Pancreas (tissue), 10 donors: ENCODE data around the gene MYT1. TPM values are rescaled to one million over a fixed set of nuclear protein-coding genes. Genes with fewer than 3 reads are reported as not detected.
A peak's percentile ranks its signal among the peaks of the same experiment; 100 is the strongest.

Experiments used
- ATAC-seq, 4 donors: fragments of 200-7000 bp; cut with Tn5 transposase; one replicate each; pipeline versions ENCODE4 v1.8.0 to v1.9.1; 2020; ENCODE audit warnings: mild to moderate bottlenecking in 4 of 4, moderate library complexity in 4 of 4
- DNase-seq, 6 donors: peaks; one replicate each; pipeline ENCODE4 v3.0.0-alpha.2; 2020
- FAIRE-seq: peaks from 2 replicates; lab custom pipeline; 2012; peaks lifted over from hg19 to GRCh38; lab: Jason Lieb, UNC
- H3K27ac ChIP-seq, 4 donors: fragments of 200-600 bp; sonication (generic); 1 replicate in 3 of 4; 2 replicates in 1 of 4; pipeline versions ENCODE4 v1.5.0 to v1.8.0; 2020
- H3K27me3 ChIP-seq, 4 donors: fragments of 200-600 bp; one replicate each; pipeline ENCODE4 v1.8.0; 2021
- H3K36me3 ChIP-seq, 3 donors: fragments of 200-600 bp; sonication (generic) in 1 of 3; one replicate each; pipeline versions ENCODE4 v1.5.0 to v1.8.0; 2020 to 2021
- H3K4me1 ChIP-seq, 3 donors: fragments of 200-600 bp; one replicate each; pipeline ENCODE4 v1.8.0; 2021
- H3K4me3 ChIP-seq, 4 donors: fragments of 200-600 bp; sonication (generic) in 2 of 4; one replicate each; pipeline versions ENCODE4 v1.5.0 to v1.8.0; 2020 to 2021
- H3K9me3 ChIP-seq, 4 donors: fragments of 200-600 bp; one replicate each; pipeline ENCODE4 v1.8.0; 2021
- CTCF ChIP-seq, 4 donors: fragments of 200-600 bp; sonication (generic) in 3 of 4; IDR thresholded peaks; one replicate each; pipeline versions ENCODE4 v1.5.0 to v1.8.0; 2021; ENCODE audit warnings: antibody characterized with exemption in 4 of 4
- WGBS, 2 donors: extraction: QIAGEN DNeasy Blood & Tissue Kit; methylation state at CpG; one replicate each; pipeline ENCODE4 v1.1.7; 2013; 5-methylcytosine and 5-hydroxymethylcytosine counted together
- intact Hi-C, 3 donors: fragments of 100-400 bp; cut with DNase I; formaldehyde crosslinking; loops; one replicate each; pipeline versions ENCODE4 v1.11.1 to v1.14.2; 2022
- polyA plus RNA-seq, 2 donors: library from polyadenylated mRNA; stranded (reverse); fragments of 200-250 nt; gene quantifications; one replicate each; pipeline ENCODE4 v1.2.3, GENCODE V29; 2013
- total RNA-seq, 6 donors: library from RNA; stranded (reverse); fragmentation: NEBNext Ultra II Directional in 4 of 6; extraction: Animal tissue kit (Norgen Biotek cat#: 25700) in 4 of 6; gene quantifications; one replicate each; pipeline versions ENCODE4 v1.2.1 to v1.2.4, GENCODE V29; 2021 to 2023
- donor health status: healthy with polysubstance abuse.
- donor health status: DM: no; HTN: no; CAD: no; lungs with moderate emphysema.
- donor health status: DM: no; HTN: no; CAD: no.
- donor health status: control.
- donor health status: control.
- donor health status: Bipolar disorder and iron deficiency.
- donor health status: DM: yes; HTN: yes; CAD: no.
- donor health status: DM: no; HTN: no; CAD: no.
- donor health status: DM: no; HTN: no; CAD: no.
- donor health status: DM: yes; HTN: yes; CAD: no.

Gene MYT1
- total and polyA plus RNA-seq, 8 donors = 0.13 to 5.1 (median 0.52) TPM

GRCh38 chr20:64165866-64166600 is 1.8 kb downstream of the MYT1 start:
- TF ChIP-seq CTCF (IDR thresholded peaks at IDR 0.05) = no peak
- H3K27me3 ChIP-seq = peaks cover 0 to 12% (median 0%) of the 10 kb centered on the region in 4 donors
- ATAC-seq = no peak
- H3K36me3 ChIP-seq = no peaks in the 10 kb centered on the region
- intact Hi-C loops = no loop called here
- peak in 1 of 6 donors; percentile 34 for DNase-seq
- no peaks in the 10 kb centered on the region for H3K4me1 ChIP-seq
- no peak overlapping the region for H3K27ac ChIP-seq
- no peaks in the 10 kb centered on the region for H3K9me3 ChIP-seq
- WGBS, 2 donors = 48 to 51% methylated on average over 14 of the region's 14 CpGs
- H3K4me3 ChIP-seq = no peak overlapping the region
- no peak for FAIRE-seq

GRCh38 chr20:64166721-64167615 is 2.7 kb downstream of the MYT1 start:
- 44 to 54% methylated on average over 18 of the region's 18 CpGs for WGBS, 2 donors
- no peaks in the 10 kb centered on the region for H3K4me1 ChIP-seq
- no peak overlapping the region for H3K27ac ChIP-seq
- no peak overlapping the region for H3K4me3 ChIP-seq
- no peaks in the 10 kb centered on the region for H3K9me3 ChIP-seq
- no peak for TF ChIP-seq CTCF (IDR thresholded peaks at IDR 0.05)
- FAIRE-seq (no peak), DNase-seq (peak in 1 of 6 donors; percentile 56), ATAC-seq (peak in 1 of 4 donors; percentile 8)
- intact Hi-C loops = no loop called here
- no peaks in the 10 kb centered on the region for H3K36me3 ChIP-seq
- H3K27me3 ChIP-seq = peaks cover 0 to 10% (median 0%) of the 10 kb centered on the region in 4 donors

GRCh38 chr20:64167676-64168075 is 3.4 kb downstream of the MYT1 start:
- TF ChIP-seq CTCF (IDR thresholded peaks at IDR 0.05) = no peak
- Histone ChIP-seq H3K9me3 (no peaks in the 10 kb centered on the region), H3K4me1 (no peaks in the 10 kb centered on the region), H3K4me3 (no peak overlapping the region), H3K27me3 (peaks cover 0 to 10% (median 0%) of the 10 kb centered on the region in 4 donors), H3K36me3 (no peaks in the 10 kb centered on the region), H3K27ac (no peak overlapping the region)
- intact Hi-C loops = no loop called here
- FAIRE-seq (no peak), DNase-seq (no peak), ATAC-seq (no peak)
- WGBS, 2 donors = 46 to 53% methylated on average over 11 of the region's 11 CpGs

GRCh38 chr20:64168381-64169090 is 4.3 kb downstream of the MYT1 start:
- Histone ChIP-seq H3K9me3 (no peaks in the 10 kb centered on the region), H3K36me3 (no peaks in the 10 kb centered on the region), H3K4me1 (no peaks in the 10 kb centered on the region), H3K27ac (no peak overlapping the region), H3K4me3 (no peak overlapping the region), H3K27me3 (peaks cover 0 to 5% (median 0%) of the 10 kb centered on the region in 4 donors)
- DNase-seq (no peak), FAIRE-seq (no peak), ATAC-seq (peak in 3 of 4 donors; percentile 20 to 67 (median 43))
- TF ChIP-seq CTCF (IDR thresholded peaks at IDR 0.05) = no peak
- WGBS, 2 donors = 55 to 67% methylated on average over 12 of the region's 12 CpGs
- intact Hi-C loops = no loop called here
